HG02938 (cell line): Measurements from ENCODE around the gene ANKZF1.

Experiments used
- ATAC-seq: cut with Tn5 transposase; IDR thresholded peaks from one replicate; pipeline ENCODE4 v1.9.1; 2021; ENCODE audit warnings: mild to moderate bottlenecking, moderate library complexity; ENCODE audit not compliant: unreplicated experiment

Gene ANKZF1

DNA sequence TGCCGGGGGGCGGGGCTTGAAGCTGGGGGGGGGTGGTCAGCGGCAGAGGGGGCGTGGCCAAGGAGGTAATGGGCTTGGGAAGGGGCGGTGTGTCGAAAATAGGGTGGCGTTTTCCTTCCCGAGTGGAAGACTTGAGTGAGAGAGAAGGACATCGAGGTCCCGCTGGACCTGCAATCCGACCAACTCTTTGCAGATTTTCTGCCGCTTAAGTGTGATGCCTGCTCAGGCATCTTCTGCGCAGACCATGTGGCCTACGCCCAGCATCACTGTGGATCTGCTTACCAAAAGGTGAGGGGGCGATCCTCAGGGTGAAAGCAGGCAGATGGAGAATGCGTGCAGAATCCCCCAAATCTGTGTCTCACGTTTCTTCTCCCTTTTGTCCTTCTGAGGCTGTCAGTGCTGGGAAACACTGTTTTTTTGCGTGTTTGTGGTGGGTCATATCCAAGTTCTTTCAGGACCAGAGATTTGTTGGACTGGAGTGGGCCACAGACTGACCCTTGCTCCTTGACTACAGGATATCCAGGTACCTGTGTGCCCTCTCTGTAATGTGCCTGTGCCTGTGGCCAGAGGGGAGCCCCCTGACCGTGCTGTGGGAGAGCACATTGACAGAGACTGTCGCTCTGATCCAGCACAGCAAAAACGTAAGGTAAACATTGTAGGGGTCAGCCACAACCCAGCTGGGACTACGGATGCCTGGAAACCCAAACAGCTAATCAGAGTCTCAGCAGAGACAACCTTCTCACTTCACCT, 22.3 kb upstream of the ANKZF1 start:
- no peak for ATAC-seq

DNA sequence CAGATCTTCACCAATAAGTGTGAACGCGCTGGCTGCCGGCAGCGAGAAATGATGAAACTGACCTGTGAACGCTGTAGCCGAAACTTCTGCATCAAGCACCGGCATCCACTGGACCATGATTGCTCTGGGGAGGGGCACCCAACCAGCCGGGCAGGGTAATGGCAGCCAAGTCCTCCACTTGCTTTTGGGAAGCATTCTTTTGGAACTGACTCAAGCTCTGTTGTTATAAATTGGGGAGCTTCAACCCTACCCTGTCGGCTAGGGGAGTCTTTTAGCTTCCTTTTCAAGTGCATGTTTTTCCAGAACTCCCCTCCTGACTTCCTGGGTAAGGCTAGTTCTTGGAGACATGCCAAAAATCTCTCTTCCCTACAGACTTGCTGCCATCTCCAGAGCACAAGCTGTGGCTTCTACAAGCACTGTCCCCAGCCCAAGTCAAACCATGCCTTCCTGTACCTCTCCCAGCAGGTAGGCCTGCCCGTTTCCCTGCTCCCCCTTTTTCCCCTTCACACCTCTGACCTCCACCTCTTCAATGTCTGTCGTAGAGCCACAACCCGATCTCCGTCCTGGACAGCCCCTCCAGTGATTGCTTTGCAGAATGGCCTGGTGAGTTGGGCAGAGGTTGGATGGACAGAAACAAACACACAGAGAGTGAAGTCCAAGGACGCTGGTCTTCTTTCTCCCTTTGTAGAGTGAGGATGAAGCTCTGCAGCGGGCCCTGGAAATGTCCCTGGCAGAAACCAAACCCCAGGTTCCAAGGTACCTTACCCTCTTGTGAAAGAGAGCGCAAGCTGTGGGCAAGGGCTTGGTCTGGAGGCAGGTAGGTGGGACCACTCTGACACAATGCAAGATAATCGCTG, 21.5 kb upstream of the ANKZF1 start:
- ATAC-seq, result no peak

DNA sequence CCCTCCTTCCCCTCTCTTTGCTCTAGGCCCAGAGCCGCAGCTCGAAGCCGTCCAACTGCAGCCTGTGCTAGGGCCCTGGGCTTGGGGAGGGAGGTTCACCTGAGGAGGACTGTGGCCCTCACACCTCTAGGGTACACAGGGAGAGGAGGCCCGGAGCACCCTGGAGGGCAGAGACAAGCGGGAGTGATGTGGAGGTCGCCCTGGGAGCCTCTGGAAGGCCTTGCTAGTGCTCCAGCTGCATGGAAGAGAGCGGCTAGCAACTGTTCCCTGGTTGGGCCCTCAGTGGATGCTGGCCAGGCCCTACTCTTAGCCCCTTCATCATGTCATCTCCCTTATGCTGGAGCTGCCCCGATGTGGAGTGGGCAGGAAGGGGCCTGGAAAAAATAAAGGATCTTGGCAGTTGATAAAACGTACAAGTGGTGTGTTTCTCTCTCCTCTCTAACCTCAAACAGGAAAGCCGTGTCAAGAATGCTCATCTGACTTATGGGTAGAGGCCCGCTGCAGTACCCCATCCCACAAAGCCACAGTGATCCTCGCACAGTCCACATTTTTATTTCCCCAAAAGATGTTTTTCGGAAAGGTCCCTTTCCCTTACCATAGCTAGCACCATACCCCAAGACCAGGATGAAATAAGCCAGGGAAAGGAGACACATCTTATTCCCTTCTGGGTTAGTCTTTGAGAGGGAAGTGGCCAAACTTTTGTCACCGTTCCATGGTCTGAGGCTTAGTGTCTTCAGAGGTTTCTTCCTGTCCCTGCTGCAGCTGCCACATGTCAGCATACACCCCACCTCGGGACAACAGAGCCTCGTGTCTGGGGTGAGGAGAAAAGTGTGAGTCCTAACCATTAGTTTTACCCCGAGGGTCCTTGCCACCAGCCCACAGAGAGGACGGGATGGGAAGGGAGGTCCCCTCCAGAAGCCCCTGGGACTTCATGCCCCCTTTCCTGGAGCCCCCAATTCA, 20.1 kb upstream of the ANKZF1 start:
- ATAC-seq, result no peak

DNA sequence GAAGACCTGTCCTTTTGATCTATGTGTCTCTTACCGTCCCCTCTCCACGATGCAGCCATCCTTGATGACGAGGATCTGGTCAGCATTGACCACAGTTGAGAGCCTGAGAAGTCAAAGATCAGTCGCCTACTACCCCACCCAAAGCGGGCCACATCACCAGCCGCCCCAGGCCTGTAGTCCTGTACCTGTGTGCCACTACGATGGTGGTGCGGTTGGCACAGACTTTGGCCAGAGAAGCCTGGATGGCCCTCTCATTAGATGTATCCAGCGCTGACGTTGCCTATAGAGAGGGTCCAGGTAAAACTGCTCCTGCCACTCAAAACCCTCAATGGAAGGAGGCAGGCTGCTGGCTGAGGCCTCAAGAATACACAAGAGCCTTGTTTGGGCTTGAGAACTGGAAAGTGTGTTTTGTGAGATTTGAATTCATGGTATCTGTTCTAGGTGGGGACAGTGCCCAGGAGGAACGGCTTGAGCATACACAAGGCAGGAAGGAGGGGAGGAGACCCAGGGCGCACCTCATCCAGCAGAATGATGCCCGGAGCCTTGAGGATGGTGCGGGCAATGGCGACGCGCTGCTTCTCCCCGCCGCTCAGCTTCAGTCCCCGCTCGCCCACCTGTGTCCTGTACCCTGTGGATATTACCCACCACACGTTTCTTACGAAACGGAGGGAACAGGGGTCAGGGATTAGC, 19.3 kb upstream of the ANKZF1 start:
- no peak for ATAC-seq

DNA sequence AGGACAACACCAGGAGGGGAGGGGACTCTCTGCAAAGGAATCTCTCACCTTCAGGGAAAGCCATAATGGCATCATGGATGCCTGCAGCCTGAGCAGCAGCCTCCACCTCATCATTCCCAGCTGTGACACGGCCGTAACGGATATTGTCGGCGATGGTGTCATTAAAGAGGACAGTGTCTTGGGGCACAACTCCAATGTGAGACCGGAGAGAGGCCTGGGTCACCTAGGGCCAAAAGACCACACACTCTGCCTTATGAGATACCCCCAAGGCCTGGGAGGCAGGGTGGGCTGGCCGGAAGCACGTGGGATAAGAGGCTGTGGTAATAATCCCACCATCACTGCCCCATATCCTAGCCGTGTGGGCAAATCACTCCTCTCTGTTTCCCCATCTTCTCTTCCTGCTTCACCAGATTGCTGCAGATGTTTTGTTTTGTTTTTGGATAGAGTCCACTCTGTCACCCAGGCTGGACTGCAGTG, 18.7 kb upstream of the ANKZF1 start:
- no peak for ATAC-seq

DNA sequence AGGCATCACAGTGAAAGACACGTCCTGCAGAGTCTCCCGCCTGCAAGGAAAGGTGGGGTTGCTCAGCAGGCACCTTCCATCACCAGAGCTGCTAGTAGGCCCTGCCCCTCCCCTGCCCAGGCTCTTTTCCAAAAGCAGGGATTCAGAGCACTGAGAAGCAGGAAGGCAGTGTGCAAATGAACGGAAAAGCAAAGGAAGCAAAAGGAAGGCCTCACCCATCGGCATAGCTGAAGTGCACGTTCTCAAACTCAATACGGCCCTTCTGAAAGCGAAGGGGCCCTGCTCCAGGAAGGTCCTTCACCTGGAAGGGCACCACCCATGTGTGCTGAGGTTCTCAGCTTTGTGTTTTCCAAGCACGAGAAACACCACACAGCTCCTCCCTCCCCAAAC, 16.6 kb upstream of the ANKZF1 start:
- no peak for ATAC-seq

DNA sequence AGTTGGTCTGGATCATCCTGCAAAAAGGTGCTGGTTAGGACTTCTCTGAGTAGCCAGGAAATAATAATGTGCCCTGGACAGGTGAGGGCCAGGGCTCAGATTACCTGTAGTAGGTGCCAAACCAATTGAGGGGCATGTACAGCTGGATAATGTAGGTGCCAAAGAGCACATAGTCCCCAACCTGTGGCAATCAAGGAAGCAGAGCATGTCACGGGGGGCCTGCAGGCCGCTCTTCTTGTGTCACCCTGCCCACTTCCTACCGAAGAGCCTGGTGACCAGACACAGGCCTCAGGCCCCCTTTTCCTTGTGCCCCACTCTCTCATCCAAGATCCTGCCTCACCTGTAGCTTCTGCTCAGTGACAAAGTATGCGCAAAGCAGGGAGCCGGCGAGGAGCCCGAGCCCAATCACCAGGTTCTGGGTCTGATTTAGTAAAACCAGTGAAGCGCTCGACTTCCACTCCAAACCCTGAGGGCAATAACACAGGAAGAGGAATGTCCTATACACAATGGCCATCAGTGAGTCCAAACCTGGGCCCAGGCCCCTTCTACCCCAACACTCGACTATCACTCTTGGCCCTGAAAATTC, 16.0 kb upstream of the ANKZF1 start:
- ATAC-seq, result no peak

DNA sequence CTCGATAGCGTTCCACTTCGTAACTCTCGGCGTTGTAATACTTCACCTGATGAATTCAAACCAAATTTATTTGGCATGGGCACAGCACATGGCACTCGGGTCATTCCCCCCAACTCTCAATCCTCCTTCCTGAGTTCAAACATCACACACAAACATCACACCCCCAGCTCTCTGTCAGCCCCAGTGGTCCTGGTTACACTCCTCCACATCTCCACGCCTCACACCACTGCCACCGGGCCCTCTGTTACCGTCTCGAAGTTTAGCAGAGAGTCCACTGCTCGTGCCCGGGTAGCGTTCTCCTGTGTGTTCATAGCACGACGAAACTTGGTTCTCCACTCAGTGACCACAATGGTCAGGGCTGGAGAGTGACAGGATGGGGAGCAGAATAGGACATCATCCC, 15.5 kb upstream of the ANKZF1 start:
- ATAC-seq, result no peak

DNA sequence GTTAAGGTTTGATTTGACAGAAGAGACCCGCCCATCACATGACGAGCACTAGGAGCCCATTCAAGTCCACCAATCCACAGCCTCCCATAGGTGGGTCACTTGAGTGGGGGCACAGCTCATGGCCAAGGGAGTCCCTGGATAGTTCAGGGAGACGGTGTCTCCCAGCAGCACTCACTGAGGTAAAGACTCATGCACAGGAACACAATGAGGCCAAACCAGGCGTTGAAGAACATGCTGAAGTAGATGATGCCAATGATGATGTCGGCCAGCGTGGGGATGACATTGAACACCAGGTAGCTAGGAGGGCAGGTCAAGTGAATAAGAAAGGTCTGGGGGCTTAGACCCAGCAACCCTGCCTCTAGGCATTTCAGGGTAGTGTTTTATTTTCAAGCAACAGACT, 14.8 kb upstream of the ANKZF1 start:
- ATAC-seq, result no peak

DNA sequence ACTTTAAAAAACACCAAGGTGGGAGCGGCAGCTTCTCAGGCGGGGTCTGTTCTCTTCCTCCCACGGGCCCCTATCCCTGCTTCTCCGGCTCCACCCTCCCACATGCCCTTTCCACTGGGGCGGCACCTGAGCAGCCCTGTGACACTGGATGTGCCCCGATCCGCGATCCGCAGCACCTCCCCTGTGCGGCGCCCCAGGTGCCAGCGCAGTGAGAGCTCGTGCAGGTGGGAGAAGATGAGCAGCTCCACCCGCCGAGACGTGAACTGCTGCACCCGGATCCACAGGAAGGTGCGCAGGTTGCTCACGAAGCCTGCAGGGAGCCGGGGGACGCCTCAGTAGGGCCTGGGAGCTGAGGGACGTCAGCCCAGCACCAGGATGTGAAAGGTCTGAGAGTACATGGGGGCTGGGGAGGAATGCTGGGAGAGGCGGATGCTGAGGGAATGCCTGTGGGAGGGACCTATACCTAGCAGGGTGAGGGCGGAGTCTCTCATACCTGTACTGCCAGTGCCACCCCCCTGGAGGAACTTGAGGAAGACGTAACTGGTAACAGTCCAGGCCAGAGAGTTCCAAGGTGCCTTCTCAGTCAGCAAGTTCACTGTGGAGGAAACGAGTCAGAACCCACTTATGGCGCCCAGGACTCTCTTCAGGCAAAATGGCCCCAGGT, 13.6 kb upstream of the ANKZF1 start:
- no peak for ATAC-seq

DNA sequence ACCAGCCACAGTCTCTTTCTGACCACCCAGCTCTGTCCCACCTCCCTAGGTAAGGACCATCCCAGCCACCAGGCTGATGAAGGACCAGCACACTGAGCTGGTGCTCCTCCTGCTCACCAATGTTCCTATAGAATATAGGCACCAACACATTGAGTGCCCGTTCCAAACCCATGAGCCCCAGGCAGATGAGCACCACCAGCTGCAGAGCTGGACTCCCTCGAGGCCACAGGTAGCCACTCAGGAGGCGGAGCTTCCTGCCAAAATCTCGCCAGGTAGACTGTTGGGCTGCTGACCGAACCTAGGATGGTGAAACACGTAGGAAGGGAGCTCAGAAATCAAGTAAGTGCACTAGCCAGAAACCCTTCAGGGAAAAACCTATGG, 13.1 kb upstream of the ANKZF1 start:
- no peak for ATAC-seq

DNA sequence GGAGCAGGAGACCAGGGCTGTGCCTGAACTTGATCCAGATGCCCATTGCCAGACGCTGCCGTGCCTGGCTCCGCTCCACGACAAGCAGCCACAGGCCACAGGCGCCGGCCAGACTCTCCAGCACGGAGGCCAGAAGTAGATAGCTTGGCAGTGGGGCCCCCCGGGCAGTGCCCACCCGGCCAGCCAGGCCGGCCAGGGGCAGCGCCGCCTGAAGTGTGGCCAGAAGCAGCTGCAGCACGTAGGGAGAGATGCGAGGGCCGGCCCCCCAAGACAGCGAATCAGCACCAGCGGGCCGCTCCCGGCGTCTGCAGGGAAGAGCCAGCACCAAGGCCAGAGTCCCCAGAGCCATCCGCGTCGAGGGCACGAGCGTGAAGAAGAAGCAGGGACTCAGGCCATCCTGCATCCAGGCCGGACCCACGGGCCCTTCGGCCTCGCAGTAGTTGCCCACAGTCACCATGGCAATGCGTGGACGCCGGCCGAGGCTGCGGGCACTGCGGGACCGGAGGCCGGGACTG, 11.3 kb upstream of the ANKZF1 start:
- peak; percentile 25 for ATAC-seq

DNA sequence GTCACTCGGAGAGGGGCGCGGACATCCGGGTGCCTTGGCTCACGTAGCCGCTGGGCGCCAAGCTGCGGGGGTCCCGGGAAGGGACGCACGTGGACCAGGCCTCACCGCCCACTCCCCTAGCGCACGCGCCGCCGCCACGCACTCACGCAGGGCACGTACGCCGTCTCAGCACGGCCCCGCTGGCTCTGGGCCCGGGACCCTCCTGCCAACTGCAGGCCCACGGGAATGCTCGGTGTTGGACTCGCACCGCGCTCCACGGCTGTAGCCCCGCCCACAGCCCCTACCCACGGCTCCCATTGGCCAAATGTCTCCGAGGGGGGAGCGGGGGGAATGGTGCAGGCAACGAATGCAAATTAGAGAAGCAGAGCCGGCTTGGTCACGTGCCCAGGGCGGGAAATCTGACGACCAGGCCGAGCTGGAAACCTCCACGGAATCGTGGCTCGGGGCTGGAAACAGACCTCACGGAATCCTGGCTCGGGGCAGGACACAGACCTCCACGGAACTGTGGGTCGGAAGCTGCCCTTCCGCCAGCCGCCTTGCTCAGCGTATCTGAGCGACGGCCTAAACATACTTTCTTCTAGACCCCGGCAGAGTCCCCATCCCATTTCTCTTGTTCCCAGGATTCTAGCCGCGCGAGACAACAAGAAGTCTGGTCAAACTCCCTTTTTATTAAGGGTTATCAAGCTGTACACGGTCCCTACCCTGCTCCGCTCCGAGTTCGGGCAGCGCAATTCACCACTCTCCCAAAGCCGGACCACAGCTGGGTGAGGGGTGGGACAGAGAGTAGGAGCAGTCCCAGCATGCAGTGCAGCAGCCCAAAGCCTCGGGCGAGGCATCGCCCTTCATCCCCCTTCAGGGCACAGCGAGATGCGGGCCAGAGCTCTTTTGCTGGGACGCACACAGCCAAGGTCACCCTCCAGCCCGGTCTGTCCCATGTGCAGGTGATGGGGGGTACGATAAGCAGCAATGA, 10.6 kb upstream of the ANKZF1 start, which contains the start of gene ABCB6:
Gene ABCB6, minus strand, starts transcription at position 227 of the 970 bp plus-strand sequence. CDS start 285 bp downstream, outside the sequence.
- peak; percentile 72 for ATAC-seq

DNA sequence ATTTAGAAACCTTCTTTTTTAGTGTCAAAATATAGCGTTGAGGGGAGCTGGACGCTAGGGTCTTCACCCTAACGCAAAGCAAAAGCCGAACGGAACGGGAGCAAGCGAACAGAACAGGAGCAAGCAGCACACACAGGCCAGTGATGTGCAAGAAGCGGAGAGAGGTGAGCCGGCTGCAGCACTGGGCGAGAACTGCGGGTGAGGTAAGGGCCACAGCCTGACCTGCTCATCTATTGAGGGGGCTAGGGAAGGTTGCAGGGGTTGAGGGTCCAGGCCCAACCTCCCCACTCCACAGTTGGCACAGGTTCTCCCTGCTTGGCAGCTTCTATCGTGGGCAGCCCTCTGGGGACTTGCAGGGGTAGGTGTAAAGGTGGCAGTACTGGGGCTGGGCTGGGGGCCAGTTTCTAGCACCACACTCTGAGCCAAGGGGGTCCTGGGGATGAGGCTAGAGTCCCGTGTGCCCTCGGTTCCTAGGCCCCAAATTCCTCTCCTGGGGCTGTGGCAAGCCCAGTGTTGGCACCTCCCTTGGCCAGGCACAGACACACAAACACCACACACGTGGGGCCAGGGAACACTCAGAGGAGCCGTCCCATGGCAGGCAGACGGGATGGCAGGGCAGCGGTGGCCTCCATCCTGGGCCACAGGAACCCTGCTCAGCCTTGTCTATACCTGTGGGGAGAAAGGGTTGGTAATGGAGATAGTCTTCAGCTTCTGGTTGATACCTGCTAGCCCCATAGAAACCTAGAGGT, 9.6 kb upstream of the ANKZF1 start:
- no peak for ATAC-seq

DNA sequence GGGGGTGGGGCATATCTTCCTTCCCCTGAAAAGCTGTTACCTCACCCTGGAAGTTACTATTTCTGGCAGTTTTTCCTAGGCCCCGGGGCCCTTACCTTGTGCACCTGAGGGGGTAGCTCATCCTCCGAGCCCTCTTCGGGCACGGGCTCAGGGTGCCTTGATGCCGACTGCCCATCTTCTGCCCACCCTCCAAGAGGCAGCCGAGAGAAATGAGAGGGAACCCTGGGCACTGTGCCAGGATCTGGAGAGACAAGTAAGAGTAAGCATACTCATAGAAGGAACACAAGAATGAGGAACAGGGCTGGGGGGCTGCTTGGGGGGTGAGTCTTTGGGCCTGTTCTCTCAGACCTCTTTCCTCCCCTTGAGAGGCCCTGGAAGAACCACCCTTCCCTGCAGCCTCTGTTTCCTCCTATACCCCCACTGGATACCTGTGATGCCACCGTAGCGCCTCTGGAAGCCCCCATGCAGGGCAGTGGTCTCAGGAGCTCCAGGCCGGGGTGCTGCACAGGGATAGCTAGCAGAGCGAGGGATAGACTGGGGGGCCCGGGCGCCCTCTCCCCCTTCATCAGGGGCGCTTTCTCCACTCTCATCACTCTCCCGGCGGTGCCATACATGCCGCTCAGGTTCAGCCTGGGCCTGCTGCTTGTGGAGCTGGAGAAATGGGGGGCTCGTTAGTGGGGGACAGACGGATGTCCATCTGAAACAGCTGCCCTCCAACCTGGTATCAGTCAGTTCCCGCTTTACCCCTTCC, 8.8 kb upstream of the ANKZF1 start:
- no peak for ATAC-seq

DNA sequence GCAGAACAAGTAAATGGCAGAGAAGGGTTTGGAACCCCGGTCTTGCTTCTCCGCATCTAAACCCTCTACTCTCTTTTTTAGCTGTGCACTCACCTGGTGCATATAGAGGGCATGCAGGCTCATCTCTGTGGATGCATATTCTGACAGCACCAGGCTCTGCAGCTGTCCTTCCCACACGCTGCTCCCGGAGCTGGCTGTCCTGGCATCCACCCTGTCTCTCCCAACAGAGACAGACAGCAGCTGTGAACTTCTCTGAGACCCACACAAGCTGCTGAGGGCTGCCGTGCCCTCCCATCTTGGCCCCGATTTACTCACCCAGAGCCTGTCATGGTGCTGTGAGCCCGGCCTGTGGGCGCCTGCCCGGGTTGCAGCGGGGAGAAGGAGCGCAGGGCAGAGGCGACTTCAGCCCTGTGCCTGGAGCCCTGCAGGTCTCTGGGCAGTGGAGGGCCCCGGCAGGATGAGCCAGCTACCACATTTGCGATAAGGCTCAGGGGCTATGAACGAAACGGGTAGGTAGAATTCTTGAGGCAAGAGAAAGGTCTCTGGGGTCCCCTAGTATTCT, 7.6 kb upstream of the ANKZF1 start:
- no peak for ATAC-seq
